HepG2 (cell line): ENCODE measurements around the gene EPHA10. TPM values are rescaled to one million over a fixed set of nuclear protein-coding genes. Genes with fewer than 3 reads are reported as not detected.

Experiments
- CEBPB ChIP-seq: IDR thresholded peaks from 2 replicates; pipeline ENCODE4 v1.6.1; 2011; ENCODE audit warnings: low read depth, low read length, improper control_type of control experiment, borderline replicate concordance
- CHD4 ChIP-seq: fragments of 200-600 bp; sonication (generic); IDR thresholded peaks from 2 replicates; pipeline ENCODE4 v1.7.0; 2017; ENCODE audit warnings: mild to moderate bottlenecking, low read length, borderline replicate concordance
- CSRNP2 ChIP-seq: sonication (generic); formaldehyde crosslinking; conservative IDR thresholded peaks from 2 replicates; pipeline ENCODE4 v1.8.0; 2022; ENCODE audit warnings: low read depth, missing genetic modification reagents
- KDM5B ChIP-seq: sonication (generic); formaldehyde crosslinking; IDR thresholded peaks from 2 replicates; pipeline ENCODE4 v1.4.0; 2020; ENCODE audit warnings: missing genetic modification reagents, mild to moderate bottlenecking, borderline replicate concordance
- KDM6A ChIP-seq: IDR thresholded peaks from 2 replicates; pipeline ENCODE4 v1.6.1; 2016; ENCODE audit warnings: low read depth
- STAG1 ChIP-seq: sonication (generic); formaldehyde crosslinking; IDR thresholded peaks from 2 replicates; pipeline ENCODE4 v1.4.0; 2020; ENCODE audit warnings: missing genetic modification reagents
- TSC22D2 ChIP-seq: sonication (generic); formaldehyde crosslinking; IDR thresholded peaks from 2 replicates; pipeline ENCODE4 v1.5.1; 2020; ENCODE audit warnings: missing genetic modification reagents, mild to moderate bottlenecking, borderline replicate concordance
- U2AF1 ChIP-seq: fragments of 200-400 bp; formaldehyde crosslinking; optimal IDR thresholded peaks from 2 replicates; pipeline ENCODE3; 2017; ENCODE audit warnings: mild to moderate bottlenecking, low read depth, low read length
- ZFY ChIP-seq: sonication (generic); formaldehyde crosslinking; IDR thresholded peaks from 2 replicates; pipeline ENCODE4 v1.4.0; 2020; ENCODE audit warnings: missing genetic modification reagents
- ZSCAN25 ChIP-seq: sonication (generic); formaldehyde crosslinking; IDR thresholded peaks from 2 replicates; pipeline ENCODE4 v1.8.0; 2022; ENCODE audit warnings: mild to moderate bottlenecking, missing genetic modification reagents
- polyA plus RNA-seq, 8 experiments: library from polyadenylated mRNA; depleted of rRNA in 3 of 8; stranded (reverse) in 7 of 8; unstranded in 1 of 8; fragments of >200 nt; fragmentation: Illumina TruSeq in 4 of 8; extraction: Trizol in 4 of 8; gene quantifications; 2 replicates each; pipeline versions ENCODE4 v1.2.1 to v1.2.3, GENCODE V29; 2011 to 2016; ENCODE audit warnings: low read depth in 4 of 8, missing spikeins in 1 of 8, mixed read lengths in 1 of 8; ENCODE audit not compliant: insufficient read depth in 1 of 8
- total RNA-seq, 5 experiments: library from RNA; depleted of rRNA; stranded (reverse); fragments of >200 nt; fragmentation: Illumina TruSeq; extraction: Trizol; gene quantifications; 2 replicates each; pipeline ENCODE4 v1.2.3, GENCODE V29; 2016; ENCODE audit warnings: low read depth in 1 of 5
- TF ChIP-seq, protein P1 (sequence below), 2 experiments: fragments of 450-650 bp in 1 of 2; sonication (generic) in 1 of 2; formaldehyde crosslinking in 1 of 2; IDR thresholded peaks; 2 replicates each; pipeline versions ENCODE4 v1.6.1 to v1.8.0; 2016 to 2022; ENCODE audit warnings: antibody characterized with exemption in 1 of 2, mild to moderate bottlenecking in 1 of 2, missing genetic modification reagents in 1 of 2
- TF ChIP-seq, protein P2 (sequence below), 2 experiments: sonication (generic) in 1 of 2; formaldehyde crosslinking in 1 of 2; IDR thresholded peaks; 2 replicates each; pipeline versions ENCODE4 v1.5.1 to v1.6.1; 2011 to 2020; ENCODE audit warnings: borderline replicate concordance in 1 of 2, low read depth in 1 of 2, low read length in 1 of 2, mild to moderate bottlenecking in 1 of 2, missing genetic modification reagents in 1 of 2, moderate library complexity in 1 of 2

Gene EPHA10
- total and polyA plus RNA-seq, 2 of the 13 experiments (the other 11 are each of a cell fraction or from before 2014, with no cell fraction given): 0.11 to 0.58 TPM

DNA sequence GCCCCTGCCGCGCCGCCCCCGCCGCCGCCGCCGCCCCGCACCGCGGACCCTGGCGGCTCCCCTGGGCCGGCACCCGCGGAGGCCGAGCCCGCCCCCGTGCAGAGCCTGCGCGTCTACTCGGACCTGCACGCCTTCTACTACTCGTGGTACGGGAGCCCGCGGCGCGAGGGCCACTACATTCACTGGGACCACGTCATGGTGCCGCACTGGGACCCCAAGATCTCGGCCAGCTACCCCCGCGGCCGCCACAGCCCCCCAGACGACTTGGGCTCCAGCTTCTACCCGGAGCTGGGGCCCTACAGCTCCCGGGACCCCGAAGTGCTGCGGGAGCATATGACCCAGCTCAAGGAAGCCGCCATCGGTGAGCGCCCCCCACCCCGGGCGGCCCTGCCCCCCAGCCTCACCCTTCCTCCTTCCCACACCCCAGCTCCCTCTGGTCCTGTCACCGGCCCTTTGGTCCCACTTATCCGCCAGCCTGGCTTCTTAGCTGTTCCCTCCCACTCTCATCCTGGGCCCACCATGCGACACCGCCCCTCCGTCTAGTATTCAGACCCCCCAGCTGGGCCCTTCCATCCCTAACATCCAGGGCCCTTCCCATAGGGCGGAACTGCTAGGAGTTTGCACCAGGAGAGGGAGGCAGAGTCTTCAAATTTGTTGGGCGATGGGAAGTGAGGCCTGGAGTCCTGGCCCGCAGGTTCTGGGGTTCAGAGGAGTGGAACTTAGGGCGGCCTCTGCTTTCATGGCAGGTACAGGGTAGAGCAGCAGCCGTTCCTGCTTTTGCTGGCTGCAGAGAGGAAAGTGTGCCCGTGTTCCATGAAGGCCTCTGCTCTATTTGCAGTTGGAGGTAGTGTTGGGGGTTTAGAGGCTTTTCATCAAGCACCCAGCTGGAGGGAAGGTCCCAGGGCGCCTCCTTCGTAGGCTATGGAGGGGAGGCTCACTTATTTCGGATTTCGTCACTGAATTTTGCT, 29.7 kb upstream of the EPHA10 start (continued):
- TF ChIP-seq, protein P1, sequence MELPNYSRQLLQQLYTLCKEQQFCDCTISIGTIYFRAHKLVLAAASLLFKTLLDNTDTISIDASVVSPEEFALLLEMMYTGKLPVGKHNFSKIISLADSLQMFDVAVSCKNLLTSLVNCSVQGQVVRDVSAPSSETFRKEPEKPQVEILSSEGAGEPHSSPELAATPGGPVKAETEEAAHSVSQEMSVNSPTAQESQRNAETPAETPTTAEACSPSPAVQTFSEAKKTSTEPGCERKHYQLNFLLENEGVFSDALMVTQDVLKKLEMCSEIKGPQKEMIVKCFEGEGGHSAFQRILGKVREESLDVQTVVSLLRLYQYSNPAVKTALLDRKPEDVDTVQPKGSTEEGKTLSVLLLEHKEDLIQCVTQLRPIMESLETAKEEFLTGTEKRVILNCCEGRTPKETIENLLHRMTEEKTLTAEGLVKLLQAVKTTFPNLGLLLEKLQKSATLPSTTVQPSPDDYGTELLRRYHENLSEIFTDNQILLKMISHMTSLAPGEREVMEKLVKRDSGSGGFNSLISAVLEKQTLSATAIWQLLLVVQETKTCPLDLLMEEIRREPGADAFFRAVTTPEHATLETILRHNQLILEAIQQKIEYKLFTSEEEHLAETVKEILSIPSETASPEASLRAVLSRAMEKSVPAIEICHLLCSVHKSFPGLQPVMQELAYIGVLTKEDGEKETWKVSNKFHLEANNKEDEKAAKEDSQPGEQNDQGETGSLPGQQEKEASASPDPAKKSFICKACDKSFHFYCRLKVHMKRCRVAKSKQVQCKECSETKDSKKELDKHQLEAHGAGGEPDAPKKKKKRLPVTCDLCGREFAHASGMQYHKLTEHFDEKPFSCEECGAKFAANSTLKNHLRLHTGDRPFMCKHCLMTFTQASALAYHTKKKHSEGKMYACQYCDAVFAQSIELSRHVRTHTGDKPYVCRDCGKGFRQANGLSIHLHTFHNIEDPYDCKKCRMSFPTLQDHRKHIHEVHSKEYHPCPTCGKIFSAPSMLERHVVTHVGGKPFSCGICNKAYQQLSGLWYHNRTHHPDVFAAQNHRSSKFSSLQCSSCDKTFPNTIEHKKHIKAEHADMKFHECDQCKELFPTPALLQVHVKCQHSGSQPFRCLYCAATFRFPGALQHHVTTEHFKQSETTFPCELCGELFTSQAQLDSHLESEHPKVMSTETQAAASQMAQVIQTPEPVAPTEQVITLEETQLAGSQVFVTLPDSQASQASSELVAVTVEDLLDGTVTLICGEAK (IDR thresholded peaks at IDR 0.05): no peak
- TF ChIP-seq, protein P1 (CRISPR knock-in tag; IDR thresholded peaks at IDR 0.05): peak; percentile 39; the same call in 1 of the 2 replicates
- TF ChIP-seq TSC22D2 (no peak), STAG1 (CRISPR knock-in tag) (peak; percentile 59), CHD4 (no peak), U2AF1 (no peak), KDM6A (no peak), KDM5B (peak; percentile 17; the same call in 1 of the 2 replicates), CSRNP2 (CRISPR knock-in tag) (no peak), CEBPB (no peak), ZFY (peak; percentile 45), ZSCAN25 (no peak)
- TF ChIP-seq, protein P2, sequence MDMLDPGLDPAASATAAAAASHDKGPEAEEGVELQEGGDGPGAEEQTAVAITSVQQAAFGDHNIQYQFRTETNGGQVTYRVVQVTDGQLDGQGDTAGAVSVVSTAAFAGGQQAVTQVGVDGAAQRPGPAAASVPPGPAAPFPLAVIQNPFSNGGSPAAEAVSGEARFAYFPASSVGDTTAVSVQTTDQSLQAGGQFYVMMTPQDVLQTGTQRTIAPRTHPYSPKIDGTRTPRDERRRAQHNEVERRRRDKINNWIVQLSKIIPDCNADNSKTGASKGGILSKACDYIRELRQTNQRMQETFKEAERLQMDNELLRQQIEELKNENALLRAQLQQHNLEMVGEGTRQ (IDR thresholded peaks at IDR 0.05; ENCODE audit: low read depth, low read length): no peak
- TF ChIP-seq, protein P2 (CRISPR knock-in tag; IDR thresholded peaks at IDR 0.05; ENCODE audit: borderline replicate concordance): no peak
